ENCODE results near the gene CAMK2D.
A peak's percentile ranks its signal among the peaks of the same experiment; 100 is the strongest.

The CAMK2D gene

GRCh38 chr4:113762186-113763028 is 869 bp upstream of the CAMK2D start:
- peak; percentile 99 for DNase-seq

DNA sequence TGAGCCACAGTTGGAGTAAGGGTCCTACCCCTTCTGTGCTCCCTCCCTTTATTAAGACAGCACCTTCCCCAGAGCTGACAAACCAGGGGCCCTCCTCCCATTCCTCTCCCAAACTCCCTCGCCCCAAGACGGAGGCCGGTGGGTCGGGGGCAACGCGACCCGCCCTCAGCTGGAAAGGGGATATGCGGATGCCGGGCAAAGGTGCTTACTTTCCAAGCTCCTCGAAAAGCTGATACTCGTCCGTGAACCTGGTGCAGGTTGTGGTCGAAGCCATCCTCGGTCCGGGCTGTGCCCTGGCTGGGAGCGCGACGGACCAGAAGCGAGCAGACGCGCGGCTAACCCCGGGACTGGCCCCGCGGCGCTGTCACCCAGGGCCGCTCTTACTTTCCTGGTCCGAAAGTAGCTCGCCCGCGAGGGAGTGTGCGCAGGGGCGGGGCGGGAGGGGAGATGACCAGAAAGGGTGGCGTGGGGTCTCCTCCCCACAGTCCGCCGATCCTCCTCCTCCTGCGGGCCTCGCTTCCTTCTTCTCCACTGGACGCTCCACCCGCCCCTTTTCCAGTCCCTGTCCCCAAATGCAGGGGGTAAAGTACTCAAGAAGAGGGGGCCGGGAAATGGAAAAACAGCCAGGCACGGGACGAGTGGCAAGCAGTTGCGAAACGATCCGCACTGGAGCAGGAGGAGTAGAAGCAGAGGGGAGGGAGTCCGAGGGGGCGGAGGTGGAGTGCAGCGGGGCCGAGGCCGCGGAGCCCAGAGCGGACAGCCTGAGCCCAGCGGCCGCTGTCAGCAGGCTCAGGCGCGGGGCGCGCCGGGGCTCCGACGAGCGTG is 531 bp downstream of the CAMK2D start:
- DNase-seq, result peak; percentile 86

- peak; percentile 63 for DNase-seq
These were observed 1.3 kb downstream of the CAMK2D start for GRCh38 chr4:113760094-113760794.

- DNase-seq, result no peak
These were observed 1.8 kb downstream of the CAMK2D start for GRCh38 chr4:113759696-113760093.

DNA sequence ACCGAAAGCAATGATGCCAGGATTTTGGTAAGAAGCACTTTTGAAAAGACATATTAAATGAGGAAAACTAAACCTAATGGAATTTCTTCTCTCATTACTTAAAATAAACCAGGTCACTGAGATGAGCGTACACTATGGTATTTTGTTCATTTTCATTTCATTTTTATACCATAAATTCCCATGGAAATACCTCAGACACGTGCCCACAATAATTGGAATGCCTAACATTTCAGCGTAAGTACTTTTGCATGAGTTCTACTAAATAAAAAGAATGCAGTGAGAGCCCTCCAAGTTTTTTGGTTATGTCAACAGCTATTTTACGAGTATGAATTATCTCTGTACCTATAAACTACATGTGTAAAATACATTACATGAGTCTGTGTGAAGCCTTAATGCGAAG is 3.2 kb downstream of the CAMK2D start:
- no peak for DNase-seq

GRCh38 chr4:113757486-113757885 is 4.1 kb downstream of the CAMK2D start:
- no peak for DNase-seq

DNA sequence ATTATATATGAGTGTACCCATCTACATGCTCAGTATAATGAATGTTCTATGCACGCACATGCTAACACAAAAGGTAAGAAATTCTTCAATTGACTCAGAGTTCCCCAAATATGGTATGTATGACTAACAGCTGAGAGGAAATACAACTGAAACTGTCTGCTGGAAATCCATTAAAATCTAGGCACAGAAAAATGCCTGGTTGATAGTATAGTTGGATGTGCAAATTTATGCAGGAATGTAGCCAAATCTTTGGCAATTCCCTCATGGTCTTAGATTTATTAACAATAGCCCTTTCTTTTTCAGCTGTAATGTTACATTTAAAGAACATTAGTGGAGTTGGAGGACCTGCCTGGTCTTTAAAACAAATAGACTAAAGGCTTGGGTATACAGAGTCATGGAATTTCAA is 5.5 kb downstream of the CAMK2D start:
- no peak for DNase-seq

GRCh38 chr4:113750734-113751133 is 10.8 kb downstream of the CAMK2D start:
- no peak for DNase-seq

DNA sequence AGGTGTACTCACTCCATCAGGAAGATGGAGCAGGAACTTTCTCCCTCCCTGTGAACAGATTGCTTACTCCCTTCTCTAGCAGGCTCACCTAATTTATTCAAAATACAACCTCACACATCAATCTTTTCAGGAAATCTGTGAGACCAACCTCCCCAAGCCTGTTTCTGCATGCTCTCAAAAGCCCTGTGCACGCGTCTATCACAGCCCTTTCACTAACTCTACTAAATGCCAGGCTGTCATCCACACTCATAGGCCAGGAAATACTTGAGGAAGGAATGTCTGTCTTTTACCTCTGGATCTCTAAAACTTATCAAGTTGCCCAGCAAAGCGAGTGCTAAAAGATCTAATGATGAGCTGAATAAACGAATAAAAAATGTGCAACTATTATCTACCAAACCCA is 11.2 kb downstream of the CAMK2D start:
- no peak for DNase-seq

DNA sequence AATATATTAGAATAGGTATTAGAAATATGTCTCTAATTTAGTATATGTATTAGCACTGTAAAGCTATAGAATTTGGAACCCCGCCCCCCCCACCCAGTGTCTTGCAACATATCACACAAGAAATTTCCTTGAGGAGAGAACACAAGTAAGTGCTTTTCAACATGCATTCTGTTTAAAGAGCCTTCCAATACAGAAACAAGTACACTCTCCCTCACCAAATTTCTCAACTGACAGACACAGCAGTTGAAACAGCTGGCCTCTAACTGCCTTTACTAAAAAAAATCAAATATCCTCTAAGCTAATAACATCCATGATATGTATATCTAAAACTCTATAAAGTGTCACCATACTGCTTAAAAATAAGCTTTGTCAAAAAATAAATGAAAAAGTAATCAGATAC is 12.4 kb downstream of the CAMK2D start:
- no peak for DNase-seq

DNA sequence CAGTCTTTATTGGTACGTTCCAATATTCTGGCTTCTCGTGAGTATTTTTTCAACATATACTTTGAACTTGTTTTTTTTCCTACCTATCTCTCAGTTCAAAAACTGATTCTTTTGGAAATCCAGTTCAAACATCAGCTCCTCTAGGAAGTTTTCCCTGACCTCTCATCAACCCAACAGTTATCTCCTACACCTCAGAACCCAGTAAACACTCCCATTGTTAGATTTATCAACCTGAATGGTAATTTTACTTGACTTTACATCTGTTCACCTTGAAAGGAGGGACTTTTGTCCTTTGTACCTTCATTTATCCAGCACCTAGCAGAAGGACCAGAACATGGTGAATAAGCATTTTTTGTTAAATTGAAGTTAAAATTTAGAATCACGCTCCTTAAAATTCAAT is 13.6 kb downstream of the CAMK2D start:
- DNase-seq, result no peak

- no peak for DNase-seq
These were observed 15.8 kb downstream of the CAMK2D start for GRCh38 chr4:113745711-113746110.

- no peak for DNase-seq
These were observed 16.8 kb downstream of the CAMK2D start for GRCh38 chr4:113744667-113745240.

GRCh38 chr4:113743690-113744089 is 17.8 kb downstream of the CAMK2D start:
- DNase-seq, result no peak

- DNase-seq, result no peak
These were observed 18.9 kb downstream of the CAMK2D start for GRCh38 chr4:113742643-113743042.

GRCh38 chr4:113741956-113742355 is 19.6 kb downstream of the CAMK2D start:
- no peak for DNase-seq

DNA sequence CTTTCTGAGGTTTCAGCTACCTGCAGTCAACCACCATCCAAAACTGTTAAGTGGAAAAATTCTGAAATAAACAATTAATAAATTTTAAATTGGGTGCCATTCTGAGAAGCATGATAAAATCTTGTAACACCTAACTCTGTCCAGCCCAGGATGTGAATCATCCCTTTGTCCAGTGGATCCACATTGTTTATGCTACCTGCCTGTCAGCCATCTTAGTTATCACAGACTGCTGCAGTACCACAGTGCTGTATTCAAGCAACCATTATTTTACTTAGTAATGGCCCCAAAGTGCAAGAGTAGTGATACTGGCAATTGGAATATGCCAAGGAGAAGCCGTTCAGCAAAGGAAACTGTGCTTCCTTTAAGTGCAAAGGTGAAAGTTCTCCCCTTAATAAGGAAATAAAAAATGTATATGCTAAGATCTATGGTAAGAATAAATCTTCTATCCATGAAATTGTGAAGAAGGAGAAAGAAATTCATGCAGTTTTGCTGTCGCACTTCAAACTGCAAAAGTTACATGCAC is 20.6 kb downstream of the CAMK2D start:
- no peak for DNase-seq

- no peak for DNase-seq
These were observed 22.3 kb downstream of the CAMK2D start for GRCh38 chr4:113739197-113739596.

DNA sequence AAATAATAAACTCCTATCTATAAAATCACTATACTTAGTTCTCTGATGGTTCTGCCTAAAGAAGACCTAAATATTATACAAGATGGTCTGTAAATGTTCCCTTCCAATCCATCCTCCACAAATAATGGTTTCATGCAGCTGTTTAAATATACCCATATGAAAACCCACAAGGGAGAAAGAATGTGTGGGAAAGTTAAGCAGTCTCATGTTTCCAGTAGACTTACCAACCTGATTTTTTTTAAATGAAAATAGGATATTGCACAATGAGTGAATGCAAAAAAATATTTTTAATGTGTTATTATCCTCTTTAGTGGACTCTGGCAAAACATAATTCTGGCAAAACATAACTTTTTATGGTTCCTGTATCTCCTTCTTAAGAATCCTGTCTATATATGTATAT is 23.3 kb downstream of the CAMK2D start:
- DNase-seq, result no peak

DNA sequence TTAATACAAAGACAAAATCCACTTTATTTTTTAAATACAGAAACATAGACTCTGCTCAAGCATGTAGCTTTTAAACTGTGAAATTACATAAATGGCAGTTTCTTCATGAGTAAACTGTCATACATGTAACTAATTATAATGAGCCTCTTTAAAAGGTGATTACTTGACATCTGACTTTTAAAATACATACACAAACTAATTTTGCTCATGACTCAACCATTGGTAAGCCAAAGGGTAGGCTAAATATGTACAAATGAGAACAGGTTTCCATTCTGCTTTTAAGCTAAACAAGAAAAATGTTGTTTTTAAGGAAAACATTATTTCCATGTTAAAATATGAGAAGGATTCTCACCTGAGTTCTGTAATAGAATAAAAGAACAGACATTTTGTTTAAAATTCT is 27.9 kb downstream of the CAMK2D start:
- DNase-seq, result no peak

DNA sequence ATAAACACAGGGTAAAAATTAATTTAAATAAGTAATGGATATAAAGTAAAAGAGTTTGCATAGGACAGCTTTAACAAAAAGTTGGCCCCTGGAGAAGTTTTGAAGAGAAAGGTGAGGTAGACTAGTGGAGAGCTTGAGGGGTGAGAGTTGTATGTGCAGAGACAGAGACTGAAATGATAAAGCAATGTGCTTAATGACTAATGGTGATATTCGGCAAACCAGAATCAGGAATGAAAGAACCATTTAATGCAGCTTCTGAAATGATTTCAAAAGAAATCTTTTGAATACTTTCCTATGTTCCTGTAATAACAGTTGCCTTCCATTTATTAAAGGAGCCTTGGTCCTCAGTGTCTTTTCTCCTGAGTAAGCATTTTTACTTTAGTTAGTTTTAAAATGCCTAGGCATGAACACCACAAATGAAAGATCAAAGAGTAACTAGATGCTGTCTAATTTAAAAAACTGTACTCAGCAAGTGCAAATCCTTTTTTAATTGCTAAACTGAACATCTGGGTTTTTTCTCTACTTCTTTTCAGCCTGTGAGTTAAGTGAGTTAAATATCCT is 28.5 kb downstream of the CAMK2D start:
- no peak for DNase-seq

- no peak for DNase-seq
These were observed 30.9 kb downstream of the CAMK2D start for GRCh38 chr4:113730467-113731216.
